B cell (primary cell): ENCODE measurements around the gene MAP3K2. TPM values are rescaled to one million over a fixed set of nuclear protein-coding genes. Genes with fewer than 3 reads are reported as not detected.

Experiments
- ATAC-seq: fragments of 200-7000 bp; cut with Tn5 transposase; one replicate; pipeline ENCODE4 v1.10.0; 2021; ENCODE audit warnings: low read depth, mild to moderate bottlenecking, moderate number of reproducible peaks, moderate library complexity
- CTCF ChIA-PET: fragments of 350-600 bp; sonication (Branson Sonifier 250); formaldehyde crosslinking; loops from one replicate; lab custom pipeline; 2021; ENCODE audit warnings: antibody characterized with exemption, inconsistent platforms; lab: Charles Lee
- POLR2A ChIA-PET: fragments of 350-600 bp; sonication (Branson Sonifier 250); formaldehyde crosslinking; loops from one replicate; lab custom pipeline; 2021; ENCODE audit warnings: antibody characterized with exemption; lab: Charles Lee
- DNase-seq: peaks from one replicate; pipeline ENCODE4 v3.0.0; 2013
- H2AFZ ChIP-seq: 2 replicates; pipeline ENCODE4 v1.6.1; 2012; ENCODE audit warnings: mild to moderate bottlenecking, low read depth, low read length; ENCODE audit not compliant: insufficient read depth, poor library complexity, severe bottlenecking
- H3K27ac ChIP-seq, 2 donors: 1 replicate in 1 of 2; 2 replicates in 1 of 2; pipeline ENCODE4 v1.5.1; 2012 to 2013; ENCODE audit warnings: low read length in 2 of 2, mild to moderate bottlenecking in 2 of 2, moderate library complexity in 1 of 2
- H3K27me3 ChIP-seq, 4 experiments: fragments of 200-600 bp in 1 of 4; sonication (generic) in 1 of 4; replicated peaks in 1 of 4; 1 replicate in 2 of 4; 2 replicates in 2 of 4; pipeline versions ENCODE4 v1.6.1 to v1.7.0; 2013 to 2016; ENCODE audit warnings: low read length in 3 of 4, mild to moderate bottlenecking in 2 of 4, mixed read lengths in 1 of 4, moderate library complexity in 1 of 4; ENCODE audit not compliant: insufficient read depth in 4 of 4, control insufficient read depth in 3 of 4; ENCODE audit errors: control extremely low read depth in 1 of 4
- H3K36me3 ChIP-seq, 2 experiments: replicated peaks in 1 of 2; 1 replicate in 1 of 2; 2 replicates in 1 of 2; pipeline versions ENCODE4 v1.6.1 to v1.7.1; 2013; ENCODE audit warnings: low read length in 1 of 2; ENCODE audit not compliant: insufficient read depth in 2 of 2, control insufficient read depth in 1 of 2; ENCODE audit errors: control extremely low read depth in 1 of 2, extremely low read depth in 1 of 2
- H3K4me1 ChIP-seq, 2 donors: fragments of 200-600 bp in 1 of 2; sonication (generic) in 1 of 2; 1 replicate in 1 of 2; 2 replicates in 1 of 2; pipeline versions ENCODE4 v1.5.1 to v1.6.1; 2013 to 2017; ENCODE audit warnings: low read length in 2 of 2; ENCODE audit not compliant: control insufficient read depth in 2 of 2, insufficient read depth in 2 of 2
- H3K4me2 ChIP-seq: replicated peaks from 2 replicates; pipeline ENCODE3; 2012; ENCODE audit warnings: mild to moderate bottlenecking, low read depth, low read length; ENCODE audit not compliant: poor library complexity, severe bottlenecking
- H3K4me3 ChIP-seq, 5 experiments: fragments of 200-600 bp in 1 of 5; sonication (generic) in 1 of 5; 1 replicate in 3 of 5; 2 replicates in 2 of 5; pipeline versions ENCODE4 v1.5.1 to v1.7.0; 2011 to 2016; ENCODE audit warnings: low read length in 4 of 5, mild to moderate bottlenecking in 4 of 5, low read depth in 2 of 5, control low read depth in 1 of 5, moderate library complexity in 1 of 5; ENCODE audit not compliant: insufficient read depth in 1 of 5; ENCODE audit errors: control extremely low read depth in 1 of 5, extremely low read depth in 1 of 5
- H3K79me2 ChIP-seq: fragments of 200-600 bp; sonication (generic); one replicate; pipeline ENCODE4 v1.6.0; 2016; ENCODE audit warnings: low read length; ENCODE audit not compliant: control insufficient read depth, insufficient read depth
- H3K9ac ChIP-seq: fragments of 200-600 bp; sonication (generic); 2 replicates; pipeline ENCODE4 v1.6.1; 2017; ENCODE audit warnings: mild to moderate bottlenecking, low read length, moderate library complexity
- H3K9me3 ChIP-seq, 3 donors: one replicate each; pipeline versions ENCODE4 v1.6.1 to v1.7.1; 2013; ENCODE audit warnings: low read length in 2 of 3; ENCODE audit not compliant: control insufficient read depth in 2 of 3, insufficient read depth in 1 of 3; ENCODE audit errors: control extremely low read depth in 1 of 3
- H4K20me1 ChIP-seq: 2 replicates; pipeline ENCODE4 v1.6.0; 2012; ENCODE audit warnings: mild to moderate bottlenecking, low read length; ENCODE audit not compliant: insufficient read depth, control insufficient read depth, poor library complexity, severe bottlenecking
- H3K27ac Mint-ChIP-seq: one replicate; pipeline ENCODE4 v1.8.0; 2021; ENCODE audit warnings: mixed read lengths
- H3K27me3 Mint-ChIP-seq: one replicate; pipeline ENCODE4 v1.8.0; 2021; ENCODE audit warnings: mixed read lengths
- H3K4me1 Mint-ChIP-seq: one replicate; pipeline ENCODE4 v1.8.0; 2021; ENCODE audit warnings: mixed read lengths
- H3K4me3 Mint-ChIP-seq: one replicate; pipeline ENCODE4 v1.8.0; 2021; ENCODE audit warnings: mixed read lengths
- H3K9me3 Mint-ChIP-seq: one replicate; pipeline ENCODE4 v1.8.0; 2022; ENCODE audit warnings: mixed read lengths; ENCODE audit not compliant: insufficient read depth
- CTCF ChIP-seq: fragments of 200-600 bp; IDR thresholded peaks from one replicate; pipeline ENCODE4 v1.8.0; 2022; ENCODE audit warnings: antibody characterized with exemption, mild to moderate bottlenecking
- EZH2 ChIP-seq: IDR thresholded peaks from 2 replicates; pipeline ENCODE4 v1.6.1; 2012; ENCODE audit warnings: borderline replicate concordance, low read depth, mild to moderate bottlenecking, moderate library complexity, low read length; ENCODE audit not compliant: insufficient read depth, poor library complexity, severe bottlenecking
- WGBS: methylation state at CpG from one replicate; pipeline ENCODE4 v1.1.5; 2013; ENCODE audit warnings: missing lambda C conversion rate; ENCODE audit not compliant: insufficient coverage; 5-methylcytosine and 5-hydroxymethylcytosine counted together
- intact Hi-C: fragments of 100-400 bp; cut with micrococcal nuclease; formaldehyde crosslinking; loops from one replicate; pipeline ENCODE4 v1.10.0; 2022
- polyA plus RNA-seq: library from polyadenylated mRNA; depleted of rRNA; stranded (reverse); fragments of >200 nt; gene quantifications from 2 replicates; pipeline ENCODE4 v1.2.3, GENCODE V29; 2012
- total RNA-seq, 2 donors: library from RNA; stranded (reverse); fragments of 120-200 nt in 1 of 2; gene quantifications; 1 replicate in 1 of 2; 2 replicates in 1 of 2; pipeline versions ENCODE4 v1.2.3 to v1.2.4, GENCODE V29; 2013 to 2022

Gene MAP3K2
- total and polyA plus RNA-seq, 2 donors (not counting 1 experiment from before 2014, with no cell fraction given): 9.9 to 118 TPM

DNA sequence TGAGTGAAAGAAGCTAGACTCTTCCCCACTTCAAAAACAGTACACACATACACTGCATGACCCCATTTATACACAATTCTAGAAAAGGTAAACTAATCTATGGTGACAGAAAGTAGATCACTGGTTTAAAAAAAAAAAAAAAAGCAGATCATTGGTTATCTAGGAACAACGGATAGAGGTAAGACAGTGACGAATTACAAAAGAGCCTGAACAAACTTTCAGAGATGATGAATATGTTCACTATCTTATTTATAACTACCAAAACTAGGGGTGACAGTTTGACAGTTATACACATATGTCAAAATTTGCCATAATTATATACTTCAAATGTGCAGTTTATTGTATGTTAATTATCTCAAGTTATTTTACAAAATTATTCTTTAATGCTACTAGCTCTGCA is 27.5 kb downstream of the MAP3K2 start:
- peaks cover 94% of the 10 kb centered on the region for H3K79me2 ChIP-seq
- CTCF ChIA-PET: interaction anchor here (1.3 kb wide), 1 partner anchor 11 kb away, joined by 5 read pairs; no protein-coding TSS in a partner anchor

DNA sequence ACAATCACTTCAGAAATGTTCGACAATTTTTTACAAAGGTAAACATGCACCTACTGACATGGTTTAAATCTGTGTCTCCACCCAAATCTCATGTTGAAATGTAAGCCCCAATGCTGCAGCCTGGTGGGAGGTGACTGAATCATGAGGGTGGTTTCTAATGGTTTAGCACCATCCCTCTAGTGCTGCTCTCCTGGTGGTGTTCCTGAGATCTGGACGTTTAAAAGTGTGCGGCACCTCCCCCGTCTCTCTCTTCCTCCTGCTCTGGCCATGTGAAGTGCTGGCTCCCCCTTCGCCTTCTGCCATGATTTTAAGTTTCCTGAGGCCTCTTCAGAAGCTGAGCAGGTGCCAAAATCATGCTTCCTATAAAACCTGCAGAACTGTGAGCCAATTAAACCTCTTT is 28.3 kb downstream of the MAP3K2 start:
- Histone ChIP-seq H3K4me1 (peaks cover 8 to 9% of the 10 kb centered on the region in 2 donors), H4K20me1 (peaks cover 84% of the 10 kb centered on the region), H3K4me3 (no peak overlapping the region), H3K4me2 (no peak overlapping the region), H3K27me3 (no peaks in the 10 kb centered on the region), H3K9ac (no peak overlapping the region), H3K27ac (no peak overlapping the region), H3K9me3 (no peaks in the 10 kb centered on the region), H2AFZ (no peak overlapping the region), H3K79me2 (peaks cover 94% of the 10 kb centered on the region), H3K36me3 (no peaks in the 10 kb centered on the region)
- ATAC-seq (no peak), DNase-seq (no peak)
- H3K9me3 Mint-ChIP-seq: peaks cover 2% of the 10 kb centered on the region
- H3K27me3 Mint-ChIP-seq: no peaks in the 10 kb centered on the region
- ChIA-PET POLR2A (no interaction called here), CTCF (interaction anchor here (1.3 kb wide), 1 partner anchor 10 kb away, joined by 5 read pairs; no protein-coding TSS in a partner anchor)
- intact Hi-C loops: no loop called here
- peaks cover 65% of the 10 kb centered on the region for H3K4me1 Mint-ChIP-seq
- 66% methylated on average over 3 of the region's 5 CpGs for WGBS
- TF ChIP-seq EZH2 (no peak), CTCF (no peak)
- H3K27ac Mint-ChIP-seq: no peak overlapping the region
- no peak overlapping the region for H3K4me3 Mint-ChIP-seq

More for the DNA sequence above, 27.5 kb downstream of the MAP3K2 start:
- H3K9me3 ChIP-seq: no peaks in the 10 kb centered on the region
- no peak overlapping the region for H3K9ac ChIP-seq
- POLR2A ChIA-PET: no interaction called here
- no peak overlapping the region for H2AFZ ChIP-seq
- no peaks in the 10 kb centered on the region for H3K27me3 Mint-ChIP-seq
- WGBS: no CpG with 5 or more reads among the region's 2 CpGs
- intact Hi-C loops: no loop called here
- H3K4me3 Mint-ChIP-seq: no peak overlapping the region
- DNase-seq: no peak
- peaks cover 63% of the 10 kb centered on the region for H3K4me1 Mint-ChIP-seq
- H3K27me3 ChIP-seq: no peaks in the 10 kb centered on the region
- H3K27ac Mint-ChIP-seq: peak overlapping the region; percentile 50
- ATAC-seq: no peak
- no peak overlapping the region for H3K4me3 ChIP-seq
- no peak for TF ChIP-seq CTCF
- H3K36me3 ChIP-seq: no peaks in the 10 kb centered on the region
- no peak overlapping the region for H3K4me2 ChIP-seq
- H3K27ac ChIP-seq: no peak overlapping the region
- peaks cover 10% of the 10 kb centered on the region in 2 donors for H3K4me1 ChIP-seq
- H4K20me1 ChIP-seq: peaks cover 84% of the 10 kb centered on the region
- peaks cover 2% of the 10 kb centered on the region for H3K9me3 Mint-ChIP-seq
